Measurements from ENCODE around the gene VEGFA. TPM values are rescaled to one million over a fixed set of nuclear protein-coding genes. Genes with fewer than 3 reads are reported as not detected.

Gene VEGFA
- 121 and 249 TPM in 2 replicates for total RNA-seq

DNA sequence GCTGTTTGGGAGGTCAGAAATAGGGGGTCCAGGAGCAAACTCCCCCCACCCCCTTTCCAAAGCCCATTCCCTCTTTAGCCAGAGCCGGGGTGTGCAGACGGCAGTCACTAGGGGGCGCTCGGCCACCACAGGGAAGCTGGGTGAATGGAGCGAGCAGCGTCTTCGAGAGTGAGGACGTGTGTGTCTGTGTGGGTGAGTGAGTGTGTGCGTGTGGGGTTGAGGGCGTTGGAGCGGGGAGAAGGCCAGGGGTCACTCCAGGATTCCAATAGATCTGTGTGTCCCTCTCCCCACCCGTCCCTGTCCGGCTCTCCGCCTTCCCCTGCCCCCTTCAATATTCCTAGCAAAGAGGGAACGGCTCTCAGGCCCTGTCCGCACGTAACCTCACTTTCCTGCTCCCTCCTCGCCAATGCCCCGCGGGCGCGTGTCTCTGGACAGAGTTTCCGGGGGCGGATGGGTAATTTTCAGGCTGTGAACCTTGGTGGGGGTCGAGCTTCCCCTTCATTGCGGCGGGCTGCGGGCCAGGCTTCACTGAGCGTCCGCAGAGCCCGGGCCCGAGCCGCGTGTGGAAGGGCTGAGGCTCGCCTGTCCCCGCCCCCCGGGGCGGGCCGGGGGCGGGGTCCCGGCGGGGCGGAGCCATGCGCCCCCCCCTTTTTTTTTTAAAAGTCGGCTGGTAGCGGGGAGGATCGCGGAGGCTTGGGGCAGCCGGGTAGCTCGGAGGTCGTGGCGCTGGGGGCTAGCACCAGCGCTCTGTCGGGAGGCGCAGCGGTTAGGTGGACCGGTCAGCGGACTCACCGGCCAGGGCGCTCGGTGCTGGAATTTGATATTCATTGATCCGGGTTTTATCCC lies at the start of gene VEGFA:
TSS of gene VEGFA (plus strand) at position 686 of the 846 bp plus-strand sequence.
- peak; percentile 90 for DNase-seq (ENCODE audit: low read depth)

- DNase-seq (ENCODE audit: low read depth) = no peak
These were observed 49.0 kb upstream of the VEGFA start for GRCh38 chr6:43720999-43721398.

GRCh38 chr6:43722920-43723545 lies 47.0 kb upstream of the VEGFA start:
- peak; percentile 36 for DNase-seq (ENCODE audit: low read depth)

- peak; percentile 63 for DNase-seq (ENCODE audit: low read depth)
These were observed 46.2 kb upstream of the VEGFA start for GRCh38 chr6:43723737-43724295.

- DNase-seq (ENCODE audit: low read depth) = no peak
These were observed 45.7 kb upstream of the VEGFA start for GRCh38 chr6:43724354-43724753.

- peak; percentile 85 for DNase-seq (ENCODE audit: low read depth)
These were observed 44.9 kb upstream of the VEGFA start for GRCh38 chr6:43724914-43725642.

- DNase-seq (ENCODE audit: low read depth) = no peak
These were observed 44.1 kb upstream of the VEGFA start for GRCh38 chr6:43725643-43726580.

GRCh38 chr6:43727634-43728033 lies 42.4 kb upstream of the VEGFA start:
- no peak for DNase-seq (ENCODE audit: low read depth)

DNA sequence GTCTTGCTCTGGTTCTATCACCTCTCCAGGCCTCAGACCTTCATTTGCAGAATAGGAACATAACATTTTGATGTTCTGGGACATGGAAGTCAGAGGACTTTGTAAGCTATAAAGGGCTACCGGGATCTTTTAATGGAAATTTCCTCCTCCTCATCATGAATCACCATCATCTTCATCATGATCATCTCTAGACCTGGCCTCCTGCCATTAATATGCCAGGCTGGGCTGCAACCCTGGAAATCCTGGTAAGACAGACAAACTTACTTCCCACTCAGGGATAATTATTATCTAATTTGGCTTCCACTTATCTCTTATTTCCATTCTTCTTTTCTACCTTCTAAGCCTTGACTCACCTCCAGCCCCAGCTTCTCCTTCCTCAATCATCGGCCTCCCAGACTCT lies 41.4 kb upstream of the VEGFA start:
- peak; percentile 16 for DNase-seq (ENCODE audit: low read depth)

- no peak for DNase-seq (ENCODE audit: low read depth)
These were observed 40.5 kb upstream of the VEGFA start for GRCh38 chr6:43729537-43729936.

DNA sequence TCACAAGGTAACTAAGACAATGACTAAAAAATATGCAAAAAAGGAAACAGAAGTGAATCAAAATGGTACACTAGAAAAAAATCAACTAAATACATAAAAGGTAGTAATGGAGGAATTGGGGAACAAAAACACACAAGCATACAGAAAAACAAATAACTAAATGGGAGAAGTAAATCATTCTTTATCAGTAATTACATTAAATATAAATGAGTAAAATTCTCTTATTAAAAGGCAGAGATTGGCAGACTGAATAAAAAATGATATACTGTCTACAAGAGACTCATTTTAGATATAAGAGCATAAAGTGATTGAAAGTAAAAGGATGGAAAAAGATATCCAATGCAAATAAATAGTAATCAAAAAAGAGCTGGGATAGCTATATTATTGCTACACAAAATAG lies 39.4 kb upstream of the VEGFA start:
- DNase-seq (ENCODE audit: low read depth) = no peak

GRCh38 chr6:43733471-43734293 lies 36.3 kb upstream of the VEGFA start:
- no peak for DNase-seq (ENCODE audit: low read depth)

DNA sequence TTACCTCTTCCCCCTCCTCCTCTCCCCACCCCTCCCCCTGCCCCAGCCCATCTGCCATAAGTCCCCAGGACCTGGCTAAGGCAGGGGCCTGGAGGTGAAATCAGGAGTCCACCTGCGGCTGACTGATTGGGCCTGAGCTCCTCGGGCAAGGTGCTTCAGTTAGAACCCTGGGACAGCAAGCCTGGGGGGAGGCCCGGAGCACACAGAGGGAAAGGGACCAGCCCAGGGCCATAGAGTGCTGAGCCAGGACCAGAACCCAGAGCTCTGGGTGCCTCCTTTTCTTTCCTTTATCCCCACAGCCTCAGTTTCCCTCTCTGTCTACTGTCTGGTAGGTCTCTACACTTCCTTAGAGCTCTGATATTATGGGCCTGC lies 35.7 kb upstream of the VEGFA start:
- DNase-seq (ENCODE audit: low read depth) = no peak

DNA sequence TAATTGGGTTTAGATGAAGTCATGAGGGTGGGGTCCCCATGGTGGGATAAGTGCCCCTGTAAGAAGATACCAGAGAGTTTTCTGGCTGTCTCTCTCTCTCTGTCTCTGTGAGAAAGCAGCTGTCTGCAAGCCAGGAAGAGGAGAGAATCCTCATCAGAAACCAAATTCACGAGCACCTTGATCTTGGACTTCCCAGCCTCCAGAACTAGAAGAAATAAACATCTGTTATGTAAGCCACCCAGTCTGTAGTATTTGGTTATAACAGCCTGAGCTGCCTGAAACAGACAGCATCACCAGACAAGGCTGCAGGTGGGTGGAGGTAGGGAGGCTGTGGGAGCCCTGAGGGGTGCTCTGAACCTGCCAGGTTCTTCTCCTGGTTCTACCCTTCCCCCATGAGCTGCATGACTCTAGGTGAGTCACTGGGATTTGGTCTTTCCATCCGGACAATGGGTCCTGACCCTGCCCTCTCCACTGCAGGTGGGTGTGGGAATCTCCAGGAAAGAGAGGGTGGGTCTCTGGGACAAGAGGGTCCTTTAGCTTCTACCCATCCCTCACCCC lies 34.3 kb upstream of the VEGFA start:
- DNase-seq (ENCODE audit: low read depth) = no peak

DNA sequence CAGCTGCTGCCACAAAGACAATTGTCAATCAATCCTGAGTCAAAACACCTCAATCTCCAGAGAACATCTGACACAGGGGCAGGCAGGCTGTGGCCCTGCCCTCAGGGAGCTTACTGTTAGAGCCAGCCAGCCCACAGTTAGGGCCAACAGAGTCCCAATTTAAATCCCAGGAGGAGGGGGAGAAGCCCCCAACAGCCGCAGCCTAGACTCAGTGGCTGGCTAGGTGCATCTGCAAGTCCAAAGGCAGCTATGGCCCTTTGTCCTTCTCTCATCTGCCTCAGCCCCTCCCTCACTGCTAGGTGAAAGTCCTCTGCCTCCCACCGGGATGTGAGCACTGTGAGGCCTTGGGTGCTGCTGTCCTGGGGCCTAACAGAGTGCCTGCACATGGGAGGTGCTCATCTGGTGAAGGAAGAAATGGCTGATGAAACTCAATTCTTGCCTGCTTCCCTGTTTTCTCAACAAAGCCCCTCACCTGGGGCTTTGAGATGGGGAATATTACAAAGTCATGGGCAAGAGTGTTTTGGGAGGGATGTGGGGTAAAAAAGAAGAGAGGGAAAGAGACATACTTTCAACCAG lies 33.7 kb upstream of the VEGFA start:
- no peak for DNase-seq (ENCODE audit: low read depth)

- no peak for DNase-seq (ENCODE audit: low read depth)
These were observed 33.2 kb upstream of the VEGFA start for GRCh38 chr6:43736844-43737243.

- no peak for DNase-seq (ENCODE audit: low read depth)
These were observed 32.5 kb upstream of the VEGFA start for GRCh38 chr6:43737272-43738081.

GRCh38 chr6:43738267-43738676 lies 31.7 kb upstream of the VEGFA start:
- DNase-seq (ENCODE audit: low read depth) = no peak
